HPDE6-E6E7 (cell line): ENCODE measurements around the gene ANXA2R.
"Not testable (repeated sequence)": the region's sequence is repeated elsewhere in the genome, so short reads cannot be mapped to it uniquely, and the experiment has no call there.

Source experiments
- DNase-seq: peaks from one replicate; pipeline ENCODE4 v3.0.0; 2011; ENCODE audit warnings: missing footprints; ENCODE audit errors: extremely low spot score

Gene ANXA2R

GRCh38 chr5:43060020-43060419, 19.9 kb upstream of the ANXA2R start:
- DNase-seq = not testable (repeated sequence)

- DNase-seq = not testable (repeated sequence)
These were observed 15.0 kb upstream of the ANXA2R start for GRCh38 chr5:43055098-43055497.

- DNase-seq = no peak
These were observed 11.6 kb upstream of the ANXA2R start for GRCh38 chr5:43051684-43052083.

DNA sequence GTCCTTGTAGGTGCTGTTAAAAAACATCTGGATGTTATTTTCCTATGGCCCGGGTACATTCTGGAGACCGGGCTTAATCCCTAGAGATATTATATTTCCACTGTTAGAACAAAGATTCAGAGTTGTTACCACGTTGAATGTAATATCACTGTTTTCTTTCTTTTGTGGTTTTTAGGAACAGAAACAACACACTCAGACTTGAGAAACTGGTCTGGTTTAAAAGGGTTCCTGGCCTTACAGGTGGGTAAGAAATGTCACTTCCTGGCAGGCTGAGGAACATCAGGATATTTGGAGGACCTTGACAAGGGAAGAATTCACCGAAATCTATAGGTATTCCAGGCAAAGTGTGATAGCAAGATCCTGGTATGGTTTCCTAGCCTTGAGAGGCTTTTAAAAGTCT, 10.3 kb upstream of the ANXA2R start:
- no peak for DNase-seq

DNA sequence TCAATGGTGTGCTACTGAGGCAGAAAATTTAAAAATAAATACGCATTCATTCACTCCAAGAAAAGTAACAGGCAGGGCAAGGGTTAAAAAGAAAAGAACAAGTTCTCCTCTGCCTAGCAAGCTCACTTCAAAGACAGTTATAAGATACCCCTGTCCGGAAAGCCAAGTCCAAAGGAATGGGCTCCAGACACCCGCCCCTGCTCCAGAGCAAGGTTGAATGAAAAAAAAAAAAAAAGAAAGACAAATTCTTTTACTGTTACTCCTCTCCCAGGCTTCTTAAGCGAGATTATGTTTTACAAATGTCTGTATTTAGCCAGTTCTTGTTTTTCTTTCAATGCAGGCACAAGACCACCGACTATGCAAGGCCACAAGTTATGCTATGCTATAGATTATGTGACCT, 9.1 kb upstream of the ANXA2R start:
- DNase-seq = no peak

GRCh38 chr5:43046474-43046873, 6.4 kb upstream of the ANXA2R start:
- DNase-seq = no peak

DNA sequence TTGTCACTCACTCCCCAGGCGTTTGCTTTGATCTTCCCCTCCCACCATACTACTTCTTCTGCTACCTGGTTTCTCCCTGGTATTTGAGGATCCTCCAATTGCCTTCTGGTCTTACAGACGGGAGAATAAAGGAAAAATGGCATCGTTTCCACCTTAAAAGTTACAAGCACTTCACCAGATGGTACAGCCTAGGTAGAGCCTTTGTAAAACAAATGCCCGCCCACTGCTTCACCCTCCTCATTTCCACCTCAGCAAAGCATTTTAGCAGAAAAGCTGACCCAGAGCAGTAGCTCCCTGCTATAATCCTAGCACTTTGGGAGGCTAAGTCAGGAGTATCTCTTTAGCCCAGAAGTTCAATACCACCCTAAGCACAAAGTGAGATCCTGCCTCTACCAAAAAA, 5.1 kb upstream of the ANXA2R start:
- DNase-seq = no peak

- no peak for DNase-seq
These were observed 4.2 kb upstream of the ANXA2R start for GRCh38 chr5:43044181-43044914.

DNA sequence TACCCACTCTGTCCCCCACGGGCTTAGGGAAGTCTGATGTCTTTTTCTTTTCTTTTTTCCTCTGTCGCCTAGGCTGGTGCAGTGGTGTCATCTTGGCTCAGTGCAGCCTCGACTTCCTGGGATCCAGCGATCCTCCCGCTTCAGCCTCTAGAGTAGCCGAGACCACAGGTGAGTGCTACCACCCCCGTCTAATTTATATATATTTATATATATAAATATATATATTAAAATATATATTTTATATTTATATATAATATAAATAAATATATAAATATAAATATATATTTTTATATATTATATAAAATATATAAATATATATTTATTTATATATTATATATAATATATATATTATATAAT, 3.3 kb upstream of the ANXA2R start:
- no peak for DNase-seq

- no peak for DNase-seq
These were observed 2.7 kb upstream of the ANXA2R start for GRCh38 chr5:43042626-43043399.

DNA sequence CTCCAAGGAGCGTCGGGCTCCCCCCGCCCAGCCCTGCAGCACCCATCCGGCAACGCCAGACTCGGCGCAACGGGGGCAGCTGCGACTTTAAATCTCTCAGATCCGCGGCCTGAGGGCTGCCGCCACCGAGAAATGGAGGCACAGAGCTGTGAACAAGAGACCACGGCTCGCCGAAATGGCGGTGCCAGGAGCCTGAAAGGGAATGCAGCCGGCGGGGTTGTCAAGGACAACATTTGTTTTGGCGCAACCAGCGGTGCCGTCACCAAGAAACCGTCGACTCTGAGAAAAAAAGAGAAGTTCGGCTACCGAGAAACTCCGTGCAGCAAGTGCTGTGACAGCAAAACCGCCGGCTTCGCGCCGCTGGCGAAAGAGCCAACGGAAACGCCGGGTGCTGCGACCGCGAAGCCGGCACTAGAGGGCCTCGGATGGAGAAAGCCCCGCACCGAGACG, 2.1 kb upstream of the ANXA2R start:
- no peak for DNase-seq

GRCh38 chr5:43041669-43042175, 1.6 kb upstream of the ANXA2R start:
- no peak for DNase-seq

- no peak for DNase-seq
These were observed 1.1 kb upstream of the ANXA2R start for GRCh38 chr5:43041110-43041668.

- no peak for DNase-seq
These were observed 440 bp downstream of the ANXA2R start for GRCh38 chr5:43039471-43040286.

DNA sequence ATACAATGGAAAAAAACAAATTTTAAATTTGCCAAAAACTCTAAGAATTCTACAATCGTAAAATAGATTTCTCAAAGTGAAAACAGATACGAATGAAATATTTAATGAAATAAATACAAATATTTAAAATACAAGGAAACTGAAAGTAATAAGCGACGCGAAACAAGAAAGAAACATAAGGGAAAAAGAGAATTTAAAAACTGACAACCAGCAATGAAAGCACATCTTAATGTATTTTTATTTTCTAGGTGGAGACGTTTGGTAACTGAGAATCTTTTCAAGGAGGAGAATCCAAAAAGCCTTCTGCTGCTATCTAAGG, 1.0 kb downstream of the ANXA2R start:
- DNase-seq = no peak

- no peak for DNase-seq
These were observed 1.6 kb downstream of the ANXA2R start for GRCh38 chr5:43038496-43038989.

DNA sequence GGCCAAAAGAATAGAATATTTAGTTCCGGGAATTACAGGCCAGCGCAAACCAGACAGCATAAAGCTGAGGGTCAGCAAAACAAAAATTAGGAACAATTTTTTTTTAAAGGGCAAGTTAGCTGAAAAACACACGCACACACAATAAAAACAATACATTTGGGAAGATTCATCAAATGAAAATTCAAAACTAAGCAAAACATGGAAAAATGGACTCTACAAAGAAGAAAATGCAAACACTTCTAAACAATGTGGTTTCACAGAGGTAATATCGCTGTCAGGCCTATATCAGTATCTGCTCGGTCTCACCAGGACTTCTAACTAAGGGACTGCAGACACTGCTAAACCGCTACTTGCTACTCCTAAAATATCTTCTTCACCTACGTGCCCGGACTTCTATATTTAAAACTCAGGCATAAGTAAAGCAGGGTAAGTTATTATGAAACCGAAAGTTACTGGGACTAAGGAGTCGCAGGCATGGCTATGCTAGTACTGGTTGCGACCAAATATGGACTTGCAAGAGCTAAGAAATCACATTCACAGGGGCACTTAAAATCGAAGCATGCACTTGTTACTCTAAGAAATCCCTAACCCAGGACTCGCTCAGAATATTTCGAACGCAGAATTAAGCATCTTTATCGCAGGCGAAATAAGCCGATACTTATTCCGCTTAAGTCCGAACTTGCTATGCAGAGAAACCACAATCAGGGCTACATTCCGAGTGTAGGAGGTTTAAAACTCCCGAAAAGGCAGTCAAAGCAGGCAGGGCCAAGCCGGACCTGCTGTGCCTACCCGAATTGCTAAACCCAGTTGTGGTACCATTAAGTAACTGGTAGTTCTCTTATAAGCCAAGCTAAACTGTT, 2.3 kb downstream of the ANXA2R start:
- DNase-seq = no peak

DNA sequence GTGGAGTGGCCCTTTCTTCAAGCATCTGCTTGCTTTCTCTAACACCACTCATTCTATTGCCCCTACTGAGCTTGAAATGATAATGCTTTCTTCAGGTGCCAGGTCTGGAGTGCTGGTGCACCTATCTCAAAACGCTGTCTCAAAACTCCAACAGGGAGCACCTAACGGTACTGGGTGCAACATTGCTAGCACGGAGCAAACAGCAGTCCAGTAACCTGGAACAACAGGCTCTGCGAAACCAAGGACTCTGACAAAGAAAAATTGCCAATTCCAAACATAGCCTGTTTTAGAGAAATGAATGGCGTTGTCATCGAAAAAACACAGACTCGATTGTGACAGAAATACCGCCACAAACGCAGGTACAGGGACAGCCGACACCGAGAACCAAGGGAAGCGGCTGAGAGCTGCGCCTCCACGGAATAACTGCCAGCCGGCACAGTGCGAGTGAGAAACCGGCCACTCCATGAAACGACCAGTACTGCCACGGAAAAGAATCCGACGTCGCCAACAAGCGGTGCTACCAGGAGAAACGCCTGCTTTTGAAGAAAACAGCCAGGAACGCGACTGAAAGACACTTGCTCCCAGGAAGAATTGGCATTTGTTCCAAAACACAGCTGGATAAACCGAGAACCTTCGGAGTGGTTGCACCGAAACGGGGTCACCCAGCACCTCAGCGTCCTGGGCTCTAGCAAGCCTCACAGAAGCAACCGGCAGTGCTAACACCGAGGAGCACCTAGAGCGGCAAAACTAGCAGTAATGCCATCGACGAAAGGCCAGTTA, 3.1 kb downstream of the ANXA2R start:
- no peak for DNase-seq

DNA sequence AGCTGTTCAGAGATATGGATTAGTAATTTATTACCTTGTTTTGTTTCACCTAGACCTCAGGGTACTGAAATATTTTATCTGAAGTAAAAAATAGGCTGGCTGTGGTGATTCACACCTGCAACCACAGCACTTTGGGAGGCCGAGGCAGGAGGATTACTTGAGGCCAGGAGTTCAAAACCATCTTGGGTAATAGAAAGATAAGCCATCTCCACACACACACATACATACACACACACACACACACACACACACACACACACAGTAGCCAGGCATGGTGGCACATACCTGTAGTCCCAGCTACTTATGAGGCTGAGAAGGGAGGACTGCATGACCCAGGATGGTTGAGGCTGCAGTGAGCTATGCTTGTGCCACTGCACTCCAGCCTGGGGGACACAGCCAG, 3.7 kb downstream of the ANXA2R start:
- DNase-seq = no peak

DNA sequence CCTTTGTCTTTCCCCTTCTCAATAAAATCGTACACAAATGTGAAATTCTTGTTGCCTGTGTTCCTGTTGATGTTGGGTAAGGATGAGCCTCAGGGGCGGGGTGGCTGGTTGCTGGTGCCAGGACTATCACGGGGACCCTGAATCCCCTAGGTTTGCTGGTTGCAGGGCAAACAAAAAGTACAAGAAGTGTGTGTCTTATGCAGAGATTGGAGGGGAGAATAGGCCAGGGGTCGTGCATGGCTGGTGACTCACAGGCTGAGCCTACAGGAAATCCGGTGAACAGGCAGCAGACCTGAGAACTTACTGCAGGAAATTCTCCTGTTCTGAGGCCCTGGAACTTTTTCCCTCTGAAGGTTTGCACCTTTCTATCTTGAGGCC, 5.5 kb downstream of the ANXA2R start:
- DNase-seq = no peak
